ENCODE measurements around the gene OR7C2.

- no peak for TF ChIP-seq CTCF (IDR thresholded peaks at IDR 0.05; ENCODE audit: low read length)
- no peak for TF ChIP-seq EZH2 (IDR thresholded peaks at IDR 0.05; ENCODE audit: borderline replicate concordance, low read length)
These were observed 30.2 kb downstream of the OR7C2 start for GRCh38 chr19:14971474-14971873.

All from OCI-LY1 (cell line).